Mesothelial cell of epicardium (in vitro differentiated cells): ENCODE measurements around the gene TXNDC11. TPM values are rescaled to one million over a fixed set of nuclear protein-coding genes. Genes with fewer than 3 reads are reported as not detected.

Source experiments
- DNase-seq, 2 experiments: peaks; one replicate each; pipeline ENCODE4 v3.0.0; 2021; ENCODE audit warnings: low spot score in 2 of 2; ENCODE audit not compliant: unreplicated experiment in 2 of 2
- H3K27ac Mint-ChIP-seq: 2 replicates; pipeline ENCODE4 v1.8.0; 2021; ENCODE audit warnings: mixed read lengths
- H3K27me3 Mint-ChIP-seq: 2 replicates; pipeline ENCODE4 v1.8.0; 2021; ENCODE audit warnings: low read depth, mixed read lengths
- H3K36me3 Mint-ChIP-seq: 2 replicates; pipeline ENCODE4 v1.8.0; 2021; ENCODE audit warnings: mixed read lengths
- H3K4me1 Mint-ChIP-seq: 2 replicates; pipeline ENCODE4 v1.8.0; 2021; ENCODE audit warnings: mixed read lengths
- H3K4me3 Mint-ChIP-seq: 2 replicates; pipeline ENCODE4 v1.8.0; 2021; ENCODE audit warnings: mild to moderate bottlenecking, moderate library complexity, mixed read lengths
- H3K9me3 Mint-ChIP-seq: 2 replicates; pipeline ENCODE4 v1.8.0; 2021; ENCODE audit warnings: mixed read lengths
- CTCF ChIP-seq: fragments of 200-600 bp; sonication (generic); IDR thresholded peaks from one replicate; pipeline ENCODE4 v1.5.0; 2021; ENCODE audit warnings: antibody characterized with exemption; ENCODE audit not compliant: unreplicated experiment
- total RNA-seq: library from RNA; stranded (reverse); gene quantifications from 3 replicates; pipeline ENCODE4 v1.2.1, GENCODE V29; 2021

TXNDC11 gene
- total RNA-seq, 1 donor from 2014 or later, result 27.5 TPM

GRCh38 chr16:11725457-11725856, 17.2 kb downstream of the TXNDC11 start:
- DNase-seq, result no peak
- H3K36me3 Mint-ChIP-seq, result peaks cover 16% of the 10 kb centered on the region
- no peak for TF ChIP-seq CTCF
- H3K27me3 Mint-ChIP-seq, result no peaks in the 10 kb centered on the region
- H3K4me3 Mint-ChIP-seq, result no peak overlapping the region
- no peak overlapping the region for H3K27ac Mint-ChIP-seq
- H3K4me1 Mint-ChIP-seq, result no peaks in the 10 kb centered on the region
- no peaks in the 10 kb centered on the region for H3K9me3 Mint-ChIP-seq

GRCh38 chr16:11722468-11722808, 20.2 kb downstream of the TXNDC11 start:
- no peak overlapping the region for H3K4me3 Mint-ChIP-seq
- H3K36me3 Mint-ChIP-seq, result peaks cover 18% of the 10 kb centered on the region
- no peaks in the 10 kb centered on the region for H3K27me3 Mint-ChIP-seq
- no peak overlapping the region for H3K27ac Mint-ChIP-seq
- no peak for DNase-seq
- H3K4me1 Mint-ChIP-seq, result no peaks in the 10 kb centered on the region
- TF ChIP-seq CTCF, result no peak
- H3K9me3 Mint-ChIP-seq, result no peaks in the 10 kb centered on the region

GRCh38 chr16:11721781-11722467, 20.7 kb downstream of the TXNDC11 start:
- Mint-ChIP-seq H3K4me1 (no peaks in the 10 kb centered on the region), H3K9me3 (no peaks in the 10 kb centered on the region), H3K27me3 (no peaks in the 10 kb centered on the region), H3K4me3 (no peak overlapping the region), H3K36me3 (peaks cover 17% of the 10 kb centered on the region), H3K27ac (peak overlapping the region; percentile 4)
- DNase-seq, result no peak
- no peak for TF ChIP-seq CTCF

GRCh38 chr16:11719762-11720161, 22.9 kb downstream of the TXNDC11 start:
- H3K27ac Mint-ChIP-seq, result no peak overlapping the region
- DNase-seq, result no peak
- H3K36me3 Mint-ChIP-seq, result peaks cover 12% of the 10 kb centered on the region
- H3K27me3 Mint-ChIP-seq, result no peaks in the 10 kb centered on the region
- no peak overlapping the region for H3K4me3 Mint-ChIP-seq
- TF ChIP-seq CTCF, result no peak
- H3K9me3 Mint-ChIP-seq, result no peaks in the 10 kb centered on the region
- no peaks in the 10 kb centered on the region for H3K4me1 Mint-ChIP-seq

GRCh38 chr16:11719171-11719570, 23.5 kb downstream of the TXNDC11 start:
- peaks cover 15% of the 10 kb centered on the region for H3K36me3 Mint-ChIP-seq
- TF ChIP-seq CTCF, result no peak
- no peak for DNase-seq
- no peaks in the 10 kb centered on the region for H3K4me1 Mint-ChIP-seq
- no peaks in the 10 kb centered on the region for H3K27me3 Mint-ChIP-seq
- H3K4me3 Mint-ChIP-seq, result no peak overlapping the region
- no peak overlapping the region for H3K27ac Mint-ChIP-seq
- no peaks in the 10 kb centered on the region for H3K9me3 Mint-ChIP-seq

GRCh38 chr16:11717811-11718210, 24.8 kb downstream of the TXNDC11 start:
- Mint-ChIP-seq H3K4me3 (no peak overlapping the region), H3K9me3 (no peaks in the 10 kb centered on the region), H3K27me3 (no peaks in the 10 kb centered on the region), H3K27ac (peak overlapping the region; percentile 22), H3K4me1 (no peaks in the 10 kb centered on the region), H3K36me3 (peaks cover 15% of the 10 kb centered on the region)
- no peak for DNase-seq
- TF ChIP-seq CTCF, result no peak
